KMS-11 (cell line): Measurements from ENCODE around the gene ORC3.

ENCODE experiments used
- H2AFZ ChIP-seq: fragments of 200-600 bp; sonication (generic); 2 replicates; pipeline ENCODE4 v1.6.1; 2016; ENCODE audit warnings: antibody characterized with exemption, mixed run types, low read depth
- H3K27ac ChIP-seq: fragments of 200-600 bp; sonication (generic); 2 replicates; pipeline ENCODE4 v1.6.1; 2016; ENCODE audit warnings: mild to moderate bottlenecking, mixed run types
- H3K27me3 ChIP-seq: fragments of 200-600 bp; sonication (generic); 2 replicates; pipeline ENCODE4 v1.6.1; 2017; ENCODE audit warnings: mild to moderate bottlenecking, low read depth, mixed run types, moderate library complexity; ENCODE audit not compliant: insufficient read depth
- H3K36me3 ChIP-seq: fragments of 200-600 bp; sonication (generic); 2 replicates; pipeline ENCODE4 v1.6.1; 2017; ENCODE audit warnings: mild to moderate bottlenecking, mixed run types; ENCODE audit not compliant: insufficient read depth
- H3K4me1 ChIP-seq: fragments of 200-600 bp; sonication (generic); 2 replicates; pipeline ENCODE4 v1.6.1; 2016; ENCODE audit warnings: mild to moderate bottlenecking, low read depth, mixed run types; ENCODE audit not compliant: poor library complexity, severe bottlenecking
- H3K4me2 ChIP-seq: fragments of 200-600 bp; sonication (generic); 2 replicates; pipeline ENCODE4 v1.7.0; 2016; ENCODE audit warnings: mild to moderate bottlenecking, mixed run types
- H3K4me3 ChIP-seq: fragments of 200-600 bp; sonication (generic); IDR thresholded peaks from 2 replicates; pipeline ENCODE4 v1.6.1; 2017; ENCODE audit warnings: low read depth, low read length, mixed read lengths; ENCODE audit not compliant: insufficient read depth
- H3K79me2 ChIP-seq: fragments of 200-600 bp; sonication (generic); 2 replicates; pipeline ENCODE4 v1.6.1; 2016; ENCODE audit warnings: low read depth, mixed run types; ENCODE audit not compliant: insufficient read depth
- H3K9ac ChIP-seq: fragments of 200-600 bp; sonication (generic); 2 replicates; pipeline ENCODE4 v1.6.1; 2016; ENCODE audit warnings: mild to moderate bottlenecking, mixed run types
- H4K20me1 ChIP-seq: fragments of 200-600 bp; sonication (generic); 2 replicates; pipeline ENCODE4 v1.6.1; 2016; ENCODE audit warnings: mild to moderate bottlenecking, mixed run types; ENCODE audit not compliant: insufficient read depth
- TF ChIP-seq, protein P1 (sequence below): fragments of 200-600 bp; sonication (generic); conservative IDR thresholded peaks from 2 replicates; pipeline ENCODE4 v1.6.1; 2017; ENCODE audit warnings: low read depth, mild to moderate bottlenecking, antibody characterized with exemption, low read length, moderate library complexity, mixed read lengths

ORC3 gene

GRCh38 chr6:87658516-87658915, 68.6 kb downstream of the ORC3 start:
- TF ChIP-seq, protein P1, sequence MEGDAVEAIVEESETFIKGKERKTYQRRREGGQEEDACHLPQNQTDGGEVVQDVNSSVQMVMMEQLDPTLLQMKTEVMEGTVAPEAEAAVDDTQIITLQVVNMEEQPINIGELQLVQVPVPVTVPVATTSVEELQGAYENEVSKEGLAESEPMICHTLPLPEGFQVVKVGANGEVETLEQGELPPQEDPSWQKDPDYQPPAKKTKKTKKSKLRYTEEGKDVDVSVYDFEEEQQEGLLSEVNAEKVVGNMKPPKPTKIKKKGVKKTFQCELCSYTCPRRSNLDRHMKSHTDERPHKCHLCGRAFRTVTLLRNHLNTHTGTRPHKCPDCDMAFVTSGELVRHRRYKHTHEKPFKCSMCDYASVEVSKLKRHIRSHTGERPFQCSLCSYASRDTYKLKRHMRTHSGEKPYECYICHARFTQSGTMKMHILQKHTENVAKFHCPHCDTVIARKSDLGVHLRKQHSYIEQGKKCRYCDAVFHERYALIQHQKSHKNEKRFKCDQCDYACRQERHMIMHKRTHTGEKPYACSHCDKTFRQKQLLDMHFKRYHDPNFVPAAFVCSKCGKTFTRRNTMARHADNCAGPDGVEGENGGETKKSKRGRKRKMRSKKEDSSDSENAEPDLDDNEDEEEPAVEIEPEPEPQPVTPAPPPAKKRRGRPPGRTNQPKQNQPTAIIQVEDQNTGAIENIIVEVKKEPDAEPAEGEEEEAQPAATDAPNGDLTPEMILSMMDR, result no peak
- no peak overlapping the region for H3K4me3 ChIP-seq
- no peaks in the 10 kb centered on the region for H4K20me1 ChIP-seq
- no peak overlapping the region for H2AFZ ChIP-seq
- no peaks in the 10 kb centered on the region for H3K79me2 ChIP-seq
- no peaks in the 10 kb centered on the region for H3K36me3 ChIP-seq
- H3K4me2 ChIP-seq, result no peak overlapping the region
- no peak overlapping the region for H3K9ac ChIP-seq
- no peaks in the 10 kb centered on the region for H3K27me3 ChIP-seq
- no peak overlapping the region for H3K27ac ChIP-seq
- peaks cover 29% of the 10 kb centered on the region for H3K4me1 ChIP-seq

DNA sequence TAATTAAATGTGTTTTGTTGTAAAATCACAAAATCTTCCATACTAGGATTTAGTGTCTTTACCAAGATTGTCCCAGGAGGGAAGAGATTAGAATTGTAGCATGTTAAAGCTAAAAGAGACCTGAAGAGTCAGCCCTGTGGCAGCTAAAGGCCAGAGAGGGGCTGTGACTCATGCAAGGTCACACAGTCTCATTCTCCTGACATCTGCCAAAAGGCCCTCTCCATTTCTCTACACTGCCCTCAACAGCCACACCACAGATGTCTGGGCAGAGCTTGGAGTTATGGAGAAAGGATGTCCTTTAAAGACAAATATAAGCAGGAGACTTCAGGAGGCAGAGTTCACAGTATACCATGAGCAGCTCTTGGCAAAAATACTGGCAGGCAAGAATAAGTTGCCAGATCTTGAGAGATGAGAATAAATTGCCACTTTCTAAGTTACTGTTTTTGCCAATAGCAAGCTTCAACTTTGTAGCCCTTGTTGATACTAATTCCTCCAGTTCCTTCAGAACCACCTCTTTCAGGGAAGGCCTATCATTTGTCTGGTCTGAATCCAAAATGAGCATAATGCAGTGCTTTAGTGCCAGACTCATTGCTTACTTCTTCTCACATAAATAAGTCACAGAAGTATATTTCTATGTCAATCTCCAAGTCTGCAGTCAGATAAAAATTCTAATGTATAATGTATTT, 70.4 kb downstream of the ORC3 start:
- Histone ChIP-seq H3K79me2 (no peaks in the 10 kb centered on the region), H3K36me3 (no peaks in the 10 kb centered on the region), H4K20me1 (no peaks in the 10 kb centered on the region), H3K9ac (no peak overlapping the region), H2AFZ (no peak overlapping the region), H3K4me3 (no peak overlapping the region), H3K27me3 (no peaks in the 10 kb centered on the region), H3K4me1 (peaks cover 29% of the 10 kb centered on the region), H3K27ac (no peak overlapping the region), H3K4me2 (no peak overlapping the region)
- TF ChIP-seq, protein P1, result no peak

DNA sequence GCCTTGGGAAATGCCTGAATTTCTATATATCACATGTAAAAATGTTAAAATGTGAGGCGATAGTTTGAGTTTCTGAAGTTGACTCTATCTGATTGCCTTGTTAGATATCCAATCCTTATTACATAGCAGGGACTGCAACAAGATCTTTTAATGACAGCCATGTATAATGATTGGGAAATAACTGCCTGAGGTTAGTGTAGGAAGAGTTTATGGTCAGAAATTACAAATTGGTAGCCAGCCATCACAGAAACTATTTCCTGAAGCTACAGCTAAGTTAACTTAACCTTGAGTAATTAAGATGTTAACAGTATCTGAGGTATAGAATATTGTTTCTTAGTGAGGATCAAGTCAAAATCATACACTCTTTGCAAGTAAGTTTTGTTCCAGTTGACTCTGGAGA, 71.1 kb downstream of the ORC3 start:
- H3K9ac ChIP-seq, result no peak overlapping the region
- no peak overlapping the region for H3K4me3 ChIP-seq
- TF ChIP-seq, protein P1, result no peak
- H3K4me2 ChIP-seq, result no peak overlapping the region
- no peaks in the 10 kb centered on the region for H3K79me2 ChIP-seq
- H4K20me1 ChIP-seq, result no peaks in the 10 kb centered on the region
- peaks cover 24% of the 10 kb centered on the region for H3K4me1 ChIP-seq
- H3K36me3 ChIP-seq, result no peaks in the 10 kb centered on the region
- no peak overlapping the region for H3K27ac ChIP-seq
- H2AFZ ChIP-seq, result no peak overlapping the region
- H3K27me3 ChIP-seq, result no peaks in the 10 kb centered on the region

- TF ChIP-seq, protein P1, result no peak
- no peaks in the 10 kb centered on the region for H3K36me3 ChIP-seq
Measured at GRCh38 chr6:87661503-87661902, 71.6 kb downstream of the ORC3 start.

More at GRCh38 chr6:87661503-87661902, 71.6 kb downstream of the ORC3 start:
- no peak overlapping the region for H3K4me2 ChIP-seq
- H3K27ac ChIP-seq, result no peak overlapping the region
- H3K27me3 ChIP-seq, result no peaks in the 10 kb centered on the region
- H4K20me1 ChIP-seq, result no peaks in the 10 kb centered on the region
- H2AFZ ChIP-seq, result no peak overlapping the region
- peaks cover 19% of the 10 kb centered on the region for H3K4me1 ChIP-seq
- H3K4me3 ChIP-seq, result no peak overlapping the region
- H3K79me2 ChIP-seq, result no peaks in the 10 kb centered on the region
- no peak overlapping the region for H3K9ac ChIP-seq
